ENCODE results near the gene ODF4.

DNA sequence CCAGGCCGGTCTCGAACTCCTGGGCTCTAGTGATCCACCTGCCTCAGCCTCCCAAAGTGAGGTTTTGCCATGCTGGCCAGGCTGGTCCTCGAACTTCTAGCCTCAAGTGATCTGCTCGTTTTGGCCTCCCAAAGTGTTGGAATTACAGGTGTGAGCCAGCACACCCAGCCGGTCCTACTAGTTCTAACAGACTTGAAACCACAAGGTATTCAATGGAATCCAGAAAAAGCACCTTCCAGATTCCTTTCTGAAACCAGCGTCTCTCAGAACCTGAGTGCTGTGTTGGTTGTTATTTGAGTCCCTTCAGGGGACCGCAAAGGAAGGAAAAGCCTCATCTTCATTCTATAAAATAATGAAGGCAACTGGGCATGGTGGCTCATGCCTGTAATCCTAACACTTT, 32.8 kb downstream of the ODF4 start:
- TF ChIP-seq BHLHE40 (IDR thresholded peaks at IDR 0.05; ENCODE audit: low read depth, low read length) (no peak), FOS (IDR thresholded peaks at IDR 0.05; ENCODE audit: low read depth, low read length) (no peak), MAFK (IDR thresholded peaks at IDR 0.05; ENCODE audit: low read depth, low read length) (no peak), RCOR1 (IDR thresholded peaks at IDR 0.05; ENCODE audit: insufficient replicate concordance, low read length) (no peak), RAD21 (IDR thresholded peaks at IDR 0.05; ENCODE audit: low read length) (no peak), RFX5 (IDR thresholded peaks at IDR 0.05; ENCODE audit: low read depth, low read length) (no peak), SMC3 (IDR thresholded peaks at IDR 0.05; ENCODE audit: low read depth, low read length) (no peak)
- TF ChIP-seq, protein P1, sequence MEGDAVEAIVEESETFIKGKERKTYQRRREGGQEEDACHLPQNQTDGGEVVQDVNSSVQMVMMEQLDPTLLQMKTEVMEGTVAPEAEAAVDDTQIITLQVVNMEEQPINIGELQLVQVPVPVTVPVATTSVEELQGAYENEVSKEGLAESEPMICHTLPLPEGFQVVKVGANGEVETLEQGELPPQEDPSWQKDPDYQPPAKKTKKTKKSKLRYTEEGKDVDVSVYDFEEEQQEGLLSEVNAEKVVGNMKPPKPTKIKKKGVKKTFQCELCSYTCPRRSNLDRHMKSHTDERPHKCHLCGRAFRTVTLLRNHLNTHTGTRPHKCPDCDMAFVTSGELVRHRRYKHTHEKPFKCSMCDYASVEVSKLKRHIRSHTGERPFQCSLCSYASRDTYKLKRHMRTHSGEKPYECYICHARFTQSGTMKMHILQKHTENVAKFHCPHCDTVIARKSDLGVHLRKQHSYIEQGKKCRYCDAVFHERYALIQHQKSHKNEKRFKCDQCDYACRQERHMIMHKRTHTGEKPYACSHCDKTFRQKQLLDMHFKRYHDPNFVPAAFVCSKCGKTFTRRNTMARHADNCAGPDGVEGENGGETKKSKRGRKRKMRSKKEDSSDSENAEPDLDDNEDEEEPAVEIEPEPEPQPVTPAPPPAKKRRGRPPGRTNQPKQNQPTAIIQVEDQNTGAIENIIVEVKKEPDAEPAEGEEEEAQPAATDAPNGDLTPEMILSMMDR (conservative IDR thresholded peaks at IDR 0.05; ENCODE audit: low read depth, low read length), result no peak
